ENCODE measurements around the gene TRIM16. TPM values are rescaled to one million over a fixed set of nuclear protein-coding genes. Genes with fewer than 3 reads are reported as not detected.
"Not testable (repeated sequence)": the region's sequence is repeated elsewhere in the genome, so short reads cannot be mapped to it uniquely, and the experiment has no call there.

Gene TRIM16
- total RNA-seq, 1 experiment from 2014 or later = 10.9 TPM

- H3K36me3 ChIP-seq (ENCODE audit: insufficient read depth, low read length); H3K9ac ChIP-seq (ENCODE audit: low read length); H3K4me3 ChIP-seq (ENCODE audit: low read length); DNase-seq; H3K79me2 ChIP-seq (ENCODE audit: low read length); H3K9me3 ChIP-seq (ENCODE audit: low read length); H4K20me1 ChIP-seq (ENCODE audit: insufficient read depth, low read depth, low read length); H3K4me1 ChIP-seq (ENCODE audit: low read length); H3K9me2 ChIP-seq (replicated peaks; ENCODE audit: insufficient read depth, low read length); H3K27me3 ChIP-seq (ENCODE audit: low read length); H3K4me2 ChIP-seq (ENCODE audit: low read depth, low read length, poor library complexity, severe bottlenecking); H2AFZ ChIP-seq (ENCODE audit: low read length); H3K27ac ChIP-seq (ENCODE audit: low read length): not testable (repeated sequence)
Observed at GRCh38 chr17:15616828-15617227, 67.3 kb downstream of the TRIM16 start.

- H3K27me3 ChIP-seq (ENCODE audit: low read length); H3K27ac ChIP-seq (ENCODE audit: low read length); H3K4me3 ChIP-seq (ENCODE audit: low read length); H3K36me3 ChIP-seq (ENCODE audit: insufficient read depth, low read length); H3K9me2 ChIP-seq (replicated peaks; ENCODE audit: insufficient read depth, low read length); H2AFZ ChIP-seq (ENCODE audit: low read length); H4K20me1 ChIP-seq (ENCODE audit: insufficient read depth, low read depth, low read length); H3K9ac ChIP-seq (ENCODE audit: low read length); DNase-seq; H3K9me3 ChIP-seq (ENCODE audit: low read length); H3K4me1 ChIP-seq (ENCODE audit: low read length); H3K79me2 ChIP-seq (ENCODE audit: low read length); H3K4me2 ChIP-seq (ENCODE audit: low read depth, low read length, poor library complexity, severe bottlenecking): not testable (repeated sequence)
Observed at GRCh38 chr17:15615850-15616249, 68.3 kb downstream of the TRIM16 start.

GRCh38 chr17:15613111-15613510 is 71.0 kb downstream of the TRIM16 start:
- H3K9me3 ChIP-seq (ENCODE audit: low read length); H3K4me2 ChIP-seq (ENCODE audit: low read depth, low read length, poor library complexity, severe bottlenecking); H2AFZ ChIP-seq (ENCODE audit: low read length); DNase-seq; H3K9me2 ChIP-seq (replicated peaks; ENCODE audit: insufficient read depth, low read length); H3K4me3 ChIP-seq (ENCODE audit: low read length); H3K79me2 ChIP-seq (ENCODE audit: low read length); H3K27ac ChIP-seq (ENCODE audit: low read length); H3K9ac ChIP-seq (ENCODE audit: low read length); H3K4me1 ChIP-seq (ENCODE audit: low read length); H3K36me3 ChIP-seq (ENCODE audit: insufficient read depth, low read length); H4K20me1 ChIP-seq (ENCODE audit: insufficient read depth, low read depth, low read length); H3K27me3 ChIP-seq (ENCODE audit: low read length): not testable (repeated sequence)

- not testable (repeated sequence) for H3K79me2 ChIP-seq (ENCODE audit: low read length); H3K36me3 ChIP-seq (ENCODE audit: insufficient read depth, low read length); H3K4me1 ChIP-seq (ENCODE audit: low read length); H2AFZ ChIP-seq (ENCODE audit: low read length); H4K20me1 ChIP-seq (ENCODE audit: insufficient read depth, low read depth, low read length); H3K4me3 ChIP-seq (ENCODE audit: low read length); H3K27ac ChIP-seq (ENCODE audit: low read length); H3K27me3 ChIP-seq (ENCODE audit: low read length); H3K9me2 ChIP-seq (replicated peaks; ENCODE audit: insufficient read depth, low read length); H3K9me3 ChIP-seq (ENCODE audit: low read length); DNase-seq; H3K4me2 ChIP-seq (ENCODE audit: low read depth, low read length, poor library complexity, severe bottlenecking); H3K9ac ChIP-seq (ENCODE audit: low read length)
Observed at GRCh38 chr17:15592960-15593359, 91.2 kb downstream of the TRIM16 start.

GRCh38 chr17:15591986-15592385 is 92.1 kb downstream of the TRIM16 start:
- H3K27ac ChIP-seq (ENCODE audit: low read length); H3K9me3 ChIP-seq (ENCODE audit: low read length); H3K79me2 ChIP-seq (ENCODE audit: low read length); H3K9ac ChIP-seq (ENCODE audit: low read length); H3K4me1 ChIP-seq (ENCODE audit: low read length); H3K4me2 ChIP-seq (ENCODE audit: low read depth, low read length, poor library complexity, severe bottlenecking); H3K9me2 ChIP-seq (replicated peaks; ENCODE audit: insufficient read depth, low read length); H3K27me3 ChIP-seq (ENCODE audit: low read length); H3K36me3 ChIP-seq (ENCODE audit: insufficient read depth, low read length); H2AFZ ChIP-seq (ENCODE audit: low read length); H4K20me1 ChIP-seq (ENCODE audit: insufficient read depth, low read depth, low read length); H3K4me3 ChIP-seq (ENCODE audit: low read length); DNase-seq: not testable (repeated sequence)

GRCh38 chr17:15590844-15591243 is 93.3 kb downstream of the TRIM16 start:
- H3K27ac ChIP-seq (ENCODE audit: low read length); H2AFZ ChIP-seq (ENCODE audit: low read length); H3K4me3 ChIP-seq (ENCODE audit: low read length); H3K9me3 ChIP-seq (ENCODE audit: low read length); H3K4me1 ChIP-seq (ENCODE audit: low read length); H3K4me2 ChIP-seq (ENCODE audit: low read depth, low read length, poor library complexity, severe bottlenecking); H3K27me3 ChIP-seq (ENCODE audit: low read length); H3K36me3 ChIP-seq (ENCODE audit: insufficient read depth, low read length); H4K20me1 ChIP-seq (ENCODE audit: insufficient read depth, low read depth, low read length); DNase-seq; H3K79me2 ChIP-seq (ENCODE audit: low read length); H3K9ac ChIP-seq (ENCODE audit: low read length); H3K9me2 ChIP-seq (replicated peaks; ENCODE audit: insufficient read depth, low read length): not testable (repeated sequence)

- not testable (repeated sequence) for H2AFZ ChIP-seq (ENCODE audit: low read length)
Observed at GRCh38 chr17:15589544-15590536, 94.3 kb downstream of the TRIM16 start.

GRCh38 chr17:15588017-15588416 is 96.1 kb downstream of the TRIM16 start:
- H3K4me1 ChIP-seq (ENCODE audit: low read length); H3K27me3 ChIP-seq (ENCODE audit: low read length); H4K20me1 ChIP-seq (ENCODE audit: insufficient read depth, low read depth, low read length); H3K4me3 ChIP-seq (ENCODE audit: low read length); H3K9me3 ChIP-seq (ENCODE audit: low read length); H3K36me3 ChIP-seq (ENCODE audit: insufficient read depth, low read length); H2AFZ ChIP-seq (ENCODE audit: low read length); DNase-seq; H3K27ac ChIP-seq (ENCODE audit: low read length); H3K4me2 ChIP-seq (ENCODE audit: low read depth, low read length, poor library complexity, severe bottlenecking); H3K9ac ChIP-seq (ENCODE audit: low read length); H3K79me2 ChIP-seq (ENCODE audit: low read length); H3K9me2 ChIP-seq (replicated peaks; ENCODE audit: insufficient read depth, low read length): not testable (repeated sequence)

More at GRCh38 chr17:15589544-15590536, 94.3 kb downstream of the TRIM16 start:
- H3K4me2 ChIP-seq (ENCODE audit: low read depth, low read length, poor library complexity, severe bottlenecking); H4K20me1 ChIP-seq (ENCODE audit: insufficient read depth, low read depth, low read length); H3K4me1 ChIP-seq (ENCODE audit: low read length); H3K27me3 ChIP-seq (ENCODE audit: low read length); H3K79me2 ChIP-seq (ENCODE audit: low read length); H3K36me3 ChIP-seq (ENCODE audit: insufficient read depth, low read length); H3K9ac ChIP-seq (ENCODE audit: low read length); H3K4me3 ChIP-seq (ENCODE audit: low read length); H3K9me2 ChIP-seq (replicated peaks; ENCODE audit: insufficient read depth, low read length); H3K27ac ChIP-seq (ENCODE audit: low read length); H3K9me3 ChIP-seq (ENCODE audit: low read length); DNase-seq: not testable (repeated sequence)
